IMR-90 (cell line): ENCODE data around the gene FOLR2. TPM values are rescaled to one million over a fixed set of nuclear protein-coding genes. Genes with fewer than 3 reads are reported as not detected.
"Not testable (repeated sequence)": the region's sequence is repeated elsewhere in the genome, so short reads cannot be mapped to it uniquely, and the experiment has no call there.

Experiments
- ATAC-seq: fragments of 200-7000 bp; cut with Tn5 transposase; 2 replicates; pipeline ENCODE4 v1.9.1; 2020; ENCODE audit warnings: low read depth, mild to moderate bottlenecking, moderate library complexity
- BruUV-seq: library from RNA; stranded (reverse); fragments of 400-500 nt; replicated peaks from 2 replicates; lab custom pipeline; 2021; lab: Mats Ljungman, UMichigan
- CTCF ChIA-PET: fragments of 300-600 bp; formaldehyde crosslinking; extraction: SDS; loops from one replicate; lab custom pipeline; 2021; ENCODE audit warnings: antibody characterized with exemption; lab: Yijun Ruan, JAX
- POLR2A ChIA-PET: fragments of 300-600 bp; sonication (Branson Sonifier 250); formaldehyde crosslinking; loops from one replicate; lab custom pipeline; 2022; ENCODE audit warnings: antibody characterized with exemption; ENCODE audit not compliant: unreplicated experiment; lab: Charles Lee
- DNase-seq: peaks from one replicate; pipeline ENCODE4 v3.0.0; 2013
- H2AFZ ChIP-seq: replicated peaks from 2 replicates; pipeline ENCODE3; 2013; ENCODE audit warnings: low read length, mild to moderate bottlenecking; ENCODE audit not compliant: poor library complexity
- H2AK5ac ChIP-seq: 2 replicates; pipeline ENCODE4 v1.6.1; 2013; ENCODE audit warnings: low read depth, low read length, inconsistent platforms
- H2AK9ac ChIP-seq: replicated peaks from 2 replicates; pipeline ENCODE3; 2013; ENCODE audit warnings: mild to moderate bottlenecking, low read depth, low read length, moderate library complexity; ENCODE audit not compliant: poor library complexity
- H2BK120ac ChIP-seq: 2 replicates; pipeline ENCODE4 v1.6.1; 2013; ENCODE audit warnings: low read depth, low read length, inconsistent platforms
- H2BK15ac ChIP-seq: 3 replicates; pipeline ENCODE4 v1.6.1; 2013; ENCODE audit warnings: low read depth, low read length, inconsistent platforms
- H2BK20ac ChIP-seq: 2 replicates; pipeline ENCODE4 v1.6.1; 2013; ENCODE audit warnings: low read depth, mild to moderate bottlenecking, inconsistent platforms, low read length, moderate library complexity
- H2BK5ac ChIP-seq: 2 replicates; pipeline ENCODE4 v1.6.1; 2013; ENCODE audit warnings: mild to moderate bottlenecking, low read depth, low read length, inconsistent platforms; ENCODE audit not compliant: poor library complexity, severe bottlenecking
- H3K14ac ChIP-seq: replicated peaks from 2 replicates; pipeline ENCODE4 v1.6.1; 2013; ENCODE audit warnings: low read depth, low read length, inconsistent platforms
- H3K18ac ChIP-seq: 2 replicates; pipeline ENCODE4 v1.6.1; 2013; ENCODE audit warnings: low read depth, low read length, control low read depth
- H3K23ac ChIP-seq: 2 replicates; pipeline ENCODE4 v1.6.1; 2013; ENCODE audit warnings: low read depth, low read length, inconsistent platforms
- H3K27ac ChIP-seq: 2 replicates; pipeline ENCODE4 v1.5.1; 2013; ENCODE audit warnings: mild to moderate bottlenecking, control low read depth, low read length; ENCODE audit not compliant: insufficient read depth
- H3K27me3 ChIP-seq: 2 replicates; pipeline ENCODE4 v1.6.1; 2013; ENCODE audit warnings: low read length; ENCODE audit not compliant: control insufficient read depth, insufficient read depth
- H3K36me3 ChIP-seq: 2 replicates; pipeline ENCODE4 v1.6.1; 2013; ENCODE audit warnings: low read length, mixed read lengths; ENCODE audit not compliant: control insufficient read depth, insufficient read depth
- H3K4ac ChIP-seq: 2 replicates; pipeline ENCODE4 v1.6.1; 2013; ENCODE audit warnings: low read depth, low read length, inconsistent platforms
- H3K4me1 ChIP-seq: 2 replicates; pipeline ENCODE4 v1.6.1; 2013; ENCODE audit warnings: low read length, mixed read lengths; ENCODE audit not compliant: control insufficient read depth, insufficient read depth
- H3K4me2 ChIP-seq: 2 replicates; pipeline ENCODE4 v1.6.1; 2013; ENCODE audit warnings: low read depth, mild to moderate bottlenecking, control low read depth, low read length, moderate library complexity
- H3K4me3 ChIP-seq: 2 replicates; pipeline ENCODE4 v1.5.1; 2013; ENCODE audit warnings: low read depth, mild to moderate bottlenecking, control low read depth, low read length, moderate library complexity; ENCODE audit not compliant: insufficient read depth
- H3K56ac ChIP-seq: 2 replicates; pipeline ENCODE4 v1.6.1; 2013; ENCODE audit warnings: low read length, inconsistent platforms; ENCODE audit not compliant: insufficient read depth; ENCODE audit errors: extremely low read depth
- H3K79me1 ChIP-seq, 2 experiments: 2 replicates each; pipeline ENCODE4 v1.6.1; 2013; ENCODE audit warnings: low read length in 2 of 2, inconsistent platforms in 1 of 2, low read depth in 1 of 2
- H3K9ac ChIP-seq: 2 replicates; pipeline ENCODE4 v1.6.1; 2013; ENCODE audit warnings: low read depth, low read length, control low read depth
- H3K9me1 ChIP-seq: 2 replicates; pipeline ENCODE4 v1.6.1; 2013; ENCODE audit warnings: low read length, inconsistent platforms; ENCODE audit not compliant: insufficient read depth
- H3K9me3 ChIP-seq: 2 replicates; pipeline ENCODE4 v1.6.1; 2013; ENCODE audit warnings: low read length; ENCODE audit not compliant: control insufficient read depth, insufficient read depth
- H4K20me1 ChIP-seq: 2 replicates; pipeline ENCODE4 v1.6.1; 2013; ENCODE audit warnings: low read length, inconsistent platforms; ENCODE audit not compliant: insufficient read depth
- H4K5ac ChIP-seq: 2 replicates; pipeline ENCODE4 v1.6.1; 2013; ENCODE audit warnings: mild to moderate bottlenecking, low read depth, low read length, control low read depth
- H4K8ac ChIP-seq, 2 experiments: 2 replicates each; pipeline ENCODE4 v1.6.1; 2013; ENCODE audit warnings: low read depth in 2 of 2, low read length in 2 of 2, control low read depth in 1 of 2, inconsistent platforms in 1 of 2
- H4K91ac ChIP-seq: 2 replicates; pipeline ENCODE4 v1.6.1; 2013; ENCODE audit warnings: low read depth, low read length, inconsistent platforms; ENCODE audit not compliant: insufficient read depth
- BHLHE40 ChIP-seq: fragments of 150-350 bp; IDR thresholded peaks from 2 replicates; pipeline ENCODE4 v1.6.1; 2016; ENCODE audit warnings: mild to moderate bottlenecking, low read depth, low read length
- CHD1 ChIP-seq: IDR thresholded peaks from 2 replicates; pipeline ENCODE4 v1.6.1; 2012; ENCODE audit warnings: low read depth, low read length, improper control_type of control experiment
- FOS ChIP-seq: fragments of 150-350 bp; IDR thresholded peaks from 2 replicates; pipeline ENCODE4 v1.6.1; 2016; ENCODE audit warnings: low read depth, low read length
- RAD21 ChIP-seq: IDR thresholded peaks from 2 replicates; pipeline ENCODE4 v1.6.1; 2012; ENCODE audit warnings: low read length, improper control_type of control experiment
- RCOR1 ChIP-seq: IDR thresholded peaks from 2 replicates; pipeline ENCODE4 v1.6.1; 2012; ENCODE audit warnings: mild to moderate bottlenecking, low read length, improper control_type of control experiment; ENCODE audit not compliant: insufficient replicate concordance
- RFX5 ChIP-seq: IDR thresholded peaks from 2 replicates; pipeline ENCODE4 v1.8.0; 2012; ENCODE audit warnings: low read depth, mild to moderate bottlenecking, low read length, moderate library complexity
- WGBS, 2 experiments: methylation state at CpG; one replicate each; pipeline versions ENCODE4 v1.1.5 to v1.1.7; 2013; ENCODE audit warnings: missing lambda C conversion rate in 2 of 2; ENCODE audit not compliant: insufficient read length in 1 of 2; ENCODE audit errors: extremely low coverage in 2 of 2; 5-methylcytosine and 5-hydroxymethylcytosine counted together
- dilution Hi-C: fragments of 300-500 bp; cut with HindIII; formaldehyde crosslinking; loops from one replicate; pipeline ENCODE4 v1.14.3; 2018; ENCODE audit warnings: low sequenced_read_pairs; ENCODE audit not compliant: unreplicated experiment
- in situ Hi-C: fragments of 300-500 bp; cut with MboI; formaldehyde crosslinking; loops from 3 replicates; pipeline ENCODE4 v1.14.3; 2019; ENCODE audit warnings: low sequenced_read_pairs, inconsistent platforms, mixed read lengths
- intact Hi-C: fragments of 100-400 bp; cut with micrococcal nuclease; formaldehyde crosslinking; loops from 2 replicates; pipeline ENCODE4 v1.10.0; 2022
- polyA plus RNA-seq, 3 experiments: library from polyadenylated mRNA; depleted of rRNA; stranded (reverse); fragments of >200 nt; gene quantifications; 2 replicates each; pipeline ENCODE4 v1.2.3, GENCODE V29; 2012; ENCODE audit warnings: low replicate concordance in 1 of 3
- total RNA-seq: library from RNA; depleted of rRNA; stranded (reverse); fragments of >200 nt; gene quantifications from 2 replicates; pipeline ENCODE4 v1.2.3, GENCODE V29; 2012
- TF ChIP-seq, protein P1 (sequence below): fragments of 150-350 bp; IDR thresholded peaks from 2 replicates; pipeline ENCODE4 v1.6.1; 2016; ENCODE audit warnings: low read depth, mild to moderate bottlenecking, low read length, moderate library complexity, borderline replicate concordance
- TF ChIP-seq, protein P2 (sequence below): fragments of 150-350 bp; IDR thresholded peaks from 2 replicates; pipeline ENCODE4 v1.6.1; 2017; ENCODE audit warnings: mild to moderate bottlenecking, antibody characterized with exemption, low read length, low read depth

Gene FOLR2
- total and polyA plus RNA-seq, 2 of the 4 experiments (the other 2 are of a cell fraction): not detected

DNA sequence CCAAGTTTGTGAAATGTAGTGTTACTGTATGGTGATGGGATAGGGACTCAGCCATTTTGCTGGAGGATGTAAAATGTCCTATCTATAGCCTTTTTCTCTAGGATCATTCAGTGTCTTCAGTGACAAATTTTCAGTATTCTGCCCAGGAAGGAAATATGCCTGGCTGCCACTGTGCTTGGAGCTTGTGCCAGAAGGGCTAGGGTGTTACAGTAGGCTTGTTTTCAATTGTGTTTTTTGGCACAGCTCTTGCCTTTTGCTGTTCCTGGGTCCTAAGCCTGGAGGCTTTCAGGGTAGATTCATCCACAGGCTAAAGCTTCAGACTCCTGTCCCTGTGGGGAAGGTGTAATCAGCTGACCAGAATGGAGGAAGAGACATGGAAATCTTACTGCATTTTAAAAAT lies 49.4 kb downstream of the FOLR2 start:
- H3K4ac ChIP-seq: no peak overlapping the region
- no peak overlapping the region for H3K4me3 ChIP-seq
- ChIA-PET POLR2A (interaction anchor here (0.6 kb wide), 1 partner anchor 21 kb away, joined by 3 read pairs; no protein-coding TSS in a partner anchor), CTCF (no interaction called here)
- TF ChIP-seq FOS (no peak), RAD21 (no peak), BHLHE40 (no peak), RCOR1 (no peak), CHD1 (no peak), RFX5 (no peak)
- TF ChIP-seq, protein P1, sequence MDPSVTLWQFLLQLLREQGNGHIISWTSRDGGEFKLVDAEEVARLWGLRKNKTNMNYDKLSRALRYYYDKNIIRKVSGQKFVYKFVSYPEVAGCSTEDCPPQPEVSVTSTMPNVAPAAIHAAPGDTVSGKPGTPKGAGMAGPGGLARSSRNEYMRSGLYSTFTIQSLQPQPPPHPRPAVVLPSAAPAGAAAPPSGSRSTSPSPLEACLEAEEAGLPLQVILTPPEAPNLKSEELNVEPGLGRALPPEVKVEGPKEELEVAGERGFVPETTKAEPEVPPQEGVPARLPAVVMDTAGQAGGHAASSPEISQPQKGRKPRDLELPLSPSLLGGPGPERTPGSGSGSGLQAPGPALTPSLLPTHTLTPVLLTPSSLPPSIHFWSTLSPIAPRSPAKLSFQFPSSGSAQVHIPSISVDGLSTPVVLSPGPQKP: no peak
- TF ChIP-seq, protein P2, sequence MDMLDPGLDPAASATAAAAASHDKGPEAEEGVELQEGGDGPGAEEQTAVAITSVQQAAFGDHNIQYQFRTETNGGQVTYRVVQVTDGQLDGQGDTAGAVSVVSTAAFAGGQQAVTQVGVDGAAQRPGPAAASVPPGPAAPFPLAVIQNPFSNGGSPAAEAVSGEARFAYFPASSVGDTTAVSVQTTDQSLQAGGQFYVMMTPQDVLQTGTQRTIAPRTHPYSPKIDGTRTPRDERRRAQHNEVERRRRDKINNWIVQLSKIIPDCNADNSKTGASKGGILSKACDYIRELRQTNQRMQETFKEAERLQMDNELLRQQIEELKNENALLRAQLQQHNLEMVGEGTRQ: no peak
- in situ Hi-C loops: no loop called here
- no peaks in the 10 kb centered on the region for H3K9me3 ChIP-seq
- H2BK120ac ChIP-seq: no peak overlapping the region
- no TSS peak for BruUV-seq
- intact Hi-C loops: no loop called here
- no peak overlapping the region for H3K9ac ChIP-seq
- H2BK20ac ChIP-seq: no peak overlapping the region
- no peak overlapping the region for H3K18ac ChIP-seq
- no peak overlapping the region for H2BK15ac ChIP-seq
- H3K56ac ChIP-seq: no peak overlapping the region
- H3K27ac ChIP-seq: no peak overlapping the region
- H3K4me2 ChIP-seq: no peak overlapping the region
- no peak overlapping the region for H3K14ac ChIP-seq
- no peak overlapping the region for H4K8ac ChIP-seq
- H3K9me1 ChIP-seq: 0 out of 2 replicates have a peak, but pooled peaks cover 3% of the 10 kb centered on the region
- no peak overlapping the region for H3K23ac ChIP-seq
- no peak overlapping the region for H2BK5ac ChIP-seq
- no peak overlapping the region for H2AK5ac ChIP-seq
- no peaks in the 10 kb centered on the region; the same call in 1 of the 2 replicates for H3K4me1 ChIP-seq
- DNase-seq: no peak
- H4K91ac ChIP-seq: no peak overlapping the region
- H3K27me3 ChIP-seq: peaks cover 12% of the 10 kb centered on the region
- no peaks in the 10 kb centered on the region for H4K20me1 ChIP-seq
- no peak overlapping the region for H4K5ac ChIP-seq
- no peak overlapping the region for H2AFZ ChIP-seq
- H2AK9ac ChIP-seq: no peak overlapping the region
- H3K79me1 ChIP-seq: no peaks in the 10 kb centered on the region
- no peak for ATAC-seq
- no peaks in the 10 kb centered on the region for H3K36me3 ChIP-seq
- dilution Hi-C loops: no loop called here

- H2AFZ ChIP-seq, H3K4me3 ChIP-seq, H2BK5ac ChIP-seq, ATAC-seq, intact Hi-C loops, H3K56ac ChIP-seq, dilution Hi-C loops, H3K23ac ChIP-seq, H3K27ac ChIP-seq, H3K9me3 ChIP-seq, H3K4me2 ChIP-seq, H4K91ac ChIP-seq, H4K8ac ChIP-seq, H2BK120ac ChIP-seq, H3K79me1 ChIP-seq, H4K20me1 ChIP-seq, H3K36me3 ChIP-seq, POLR2A ChIA-PET, CTCF ChIA-PET, H4K5ac ChIP-seq, H3K9me1 ChIP-seq, H3K18ac ChIP-seq, H3K4ac ChIP-seq, BruUV-seq, H3K4me1 ChIP-seq, H3K9ac ChIP-seq, H2BK20ac ChIP-seq, H2AK9ac ChIP-seq, in situ Hi-C loops, H2AK5ac ChIP-seq, H3K14ac ChIP-seq, H2BK15ac ChIP-seq, DNase-seq: not testable (repeated sequence)
- peaks cover 12% of the 10 kb centered on the region for H3K27me3 ChIP-seq
- WGBS, 2 experiments: no CpG with 5 or more reads among the region's 5 CpGs
Measured at GRCh38 chr11:72266960-72267359, 50.4 kb downstream of the FOLR2 start.
